HG03354 (cell line): Measurements from ENCODE around the gene TYMP.

Experiments used
- ATAC-seq: cut with Tn5 transposase; IDR thresholded peaks from one replicate; pipeline ENCODE4 v1.9.1; 2021; ENCODE audit warnings: mild to moderate bottlenecking; ENCODE audit not compliant: unreplicated experiment, poor library complexity, severe bottlenecking

The TYMP gene

GRCh38 chr22:50564289-50564688 lies 34.5 kb upstream of the TYMP start:
- no peak for ATAC-seq

GRCh38 chr22:50563413-50564160 lies 33.8 kb upstream of the TYMP start:
- no peak for ATAC-seq

DNA sequence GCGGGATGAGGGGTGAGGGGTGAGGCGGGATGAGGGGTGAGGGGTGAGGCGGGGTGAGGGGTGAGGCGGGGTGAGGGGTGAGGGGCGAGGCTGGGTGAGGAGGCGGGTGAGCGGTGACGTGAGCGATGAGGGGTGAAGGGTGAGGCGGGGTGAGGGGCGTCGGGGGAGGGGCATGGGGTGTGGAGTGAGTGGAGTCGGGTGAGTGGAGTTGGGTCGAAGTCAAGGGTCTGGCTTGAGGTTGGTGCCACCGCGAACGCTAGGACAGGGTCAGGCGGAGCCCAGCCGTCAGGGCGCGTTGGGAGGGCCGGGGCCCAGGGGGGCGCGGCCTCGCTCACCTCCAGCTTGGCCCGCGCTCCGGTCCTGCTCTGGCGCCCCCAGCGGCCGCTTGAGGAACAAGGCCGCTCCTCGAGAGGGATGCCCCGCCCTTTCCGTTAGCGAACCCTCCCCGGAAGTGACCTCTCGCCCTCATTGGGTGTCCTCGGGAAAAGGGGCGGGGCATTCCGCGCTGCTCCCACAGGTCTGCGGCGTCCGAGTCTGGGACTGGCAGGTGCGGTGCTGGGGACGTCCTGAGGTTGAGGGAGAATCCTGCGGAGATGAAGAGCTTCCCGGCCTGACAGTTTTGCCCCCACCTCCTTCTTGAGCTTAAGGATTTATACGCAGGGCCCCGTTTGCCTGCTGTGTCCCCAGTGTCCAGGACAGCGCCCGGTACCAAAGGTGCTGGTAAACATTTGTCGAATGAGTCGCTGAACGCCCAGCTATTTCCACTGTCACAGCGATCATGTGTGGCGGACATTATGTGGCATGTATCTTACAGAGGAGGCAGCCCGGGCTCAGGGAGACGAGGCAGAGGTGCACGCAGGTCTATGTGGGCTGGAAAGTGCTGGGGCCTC lies 33.0 kb upstream of the TYMP start, which contains the start of gene SYCE3:
Gene SYCE3, minus strand, starts transcription at position 397 of the 890 bp plus-strand sequence. CDS start 6,514 bp downstream, outside the sequence.
- ATAC-seq, result peak; percentile 96

DNA sequence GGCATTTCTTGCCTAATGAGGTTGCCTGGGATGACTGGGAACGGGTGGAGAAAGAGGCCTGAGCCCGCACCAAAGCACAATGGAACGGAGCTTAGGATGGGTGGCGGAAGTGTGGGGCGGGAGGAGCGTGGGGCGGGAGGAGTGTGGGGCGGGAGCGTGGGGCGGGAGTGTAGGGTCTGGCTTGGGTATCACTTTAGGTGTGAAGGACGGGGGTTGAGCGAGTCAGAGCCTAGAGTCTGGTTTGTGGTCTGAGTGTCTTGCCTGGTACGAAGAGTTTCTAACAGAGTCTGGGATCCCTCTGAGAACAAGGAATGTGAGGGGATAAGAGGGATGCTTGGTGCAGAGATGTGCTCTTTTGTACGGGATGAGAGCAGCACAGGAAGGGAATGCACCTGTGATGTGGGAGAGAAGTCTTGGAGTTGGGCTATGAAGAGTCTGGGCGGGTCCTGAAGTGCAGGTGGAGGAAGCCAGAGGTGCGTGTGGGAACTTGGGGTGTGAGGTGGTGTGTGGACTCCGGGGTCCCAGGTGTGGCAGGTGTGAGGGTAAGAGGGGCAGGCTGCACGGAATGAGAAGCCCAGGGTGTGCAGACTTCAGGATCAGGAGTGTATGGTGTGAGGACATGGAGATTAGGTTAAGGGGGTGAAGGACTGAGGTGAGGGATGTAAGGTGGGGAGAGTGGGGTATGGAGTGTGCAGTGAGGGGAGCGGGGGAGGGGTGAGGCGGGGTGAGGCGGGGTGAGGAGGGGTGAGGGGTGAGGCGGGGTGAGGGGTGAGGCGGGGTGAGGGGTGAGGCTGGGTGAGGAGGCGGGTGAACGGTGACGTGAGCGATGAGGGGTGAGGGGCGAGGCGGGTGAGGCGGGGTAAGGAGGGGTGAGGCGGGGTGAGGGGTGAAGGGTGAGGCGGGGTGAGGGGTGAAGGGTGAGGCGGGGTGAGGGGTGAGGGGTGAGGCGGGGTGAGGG lies 31.9 kb upstream of the TYMP start:
- no peak for ATAC-seq

GRCh38 chr22:50560034-50560433 lies 30.2 kb upstream of the TYMP start:
- no peak for ATAC-seq

- ATAC-seq, result no peak
Observed at GRCh38 chr22:50556703-50557102, 26.9 kb upstream of the TYMP start.

DNA sequence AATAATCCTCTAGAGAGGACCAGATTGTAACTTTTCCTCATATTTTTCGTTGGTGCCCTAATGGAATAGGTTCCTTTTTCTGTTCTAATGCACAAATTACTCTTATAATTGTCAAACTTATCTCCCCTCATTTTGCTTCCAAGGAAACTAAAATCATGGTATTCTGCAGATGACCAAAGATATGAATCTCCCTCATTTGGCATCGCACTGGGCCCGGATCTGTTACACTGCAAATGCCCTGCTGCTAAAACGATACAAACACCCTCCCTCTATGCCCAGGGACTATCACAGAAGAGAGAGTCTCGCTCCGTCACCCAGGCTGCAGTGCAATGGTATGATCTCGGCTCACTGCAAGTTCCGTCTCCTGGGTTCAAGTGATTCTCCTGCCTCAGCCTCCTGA lies 23.5 kb upstream of the TYMP start:
- no peak for ATAC-seq

GRCh38 chr22:50551160-50551752 lies 21.4 kb upstream of the TYMP start:
- no peak for ATAC-seq

DNA sequence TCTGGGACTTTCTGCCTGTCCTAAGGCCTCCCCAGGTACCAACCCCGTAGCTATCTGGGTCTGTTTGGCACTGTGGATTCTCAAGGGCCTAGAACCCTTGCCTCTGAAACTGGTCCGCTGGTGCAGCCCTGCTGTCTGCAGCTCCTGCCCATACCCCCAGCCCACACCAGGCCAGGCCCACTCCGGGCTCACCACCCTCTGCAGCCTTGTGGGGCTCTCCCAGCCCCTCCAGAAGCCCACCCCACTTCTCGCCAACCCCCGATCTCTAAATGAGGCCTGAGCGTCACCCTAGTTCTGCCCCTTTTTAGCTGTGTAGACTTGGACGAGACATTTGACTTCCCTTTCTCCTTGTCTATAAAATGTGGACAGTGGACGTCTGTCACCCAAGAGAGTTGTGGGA lies 20.6 kb upstream of the TYMP start:
- ATAC-seq, result no peak

DNA sequence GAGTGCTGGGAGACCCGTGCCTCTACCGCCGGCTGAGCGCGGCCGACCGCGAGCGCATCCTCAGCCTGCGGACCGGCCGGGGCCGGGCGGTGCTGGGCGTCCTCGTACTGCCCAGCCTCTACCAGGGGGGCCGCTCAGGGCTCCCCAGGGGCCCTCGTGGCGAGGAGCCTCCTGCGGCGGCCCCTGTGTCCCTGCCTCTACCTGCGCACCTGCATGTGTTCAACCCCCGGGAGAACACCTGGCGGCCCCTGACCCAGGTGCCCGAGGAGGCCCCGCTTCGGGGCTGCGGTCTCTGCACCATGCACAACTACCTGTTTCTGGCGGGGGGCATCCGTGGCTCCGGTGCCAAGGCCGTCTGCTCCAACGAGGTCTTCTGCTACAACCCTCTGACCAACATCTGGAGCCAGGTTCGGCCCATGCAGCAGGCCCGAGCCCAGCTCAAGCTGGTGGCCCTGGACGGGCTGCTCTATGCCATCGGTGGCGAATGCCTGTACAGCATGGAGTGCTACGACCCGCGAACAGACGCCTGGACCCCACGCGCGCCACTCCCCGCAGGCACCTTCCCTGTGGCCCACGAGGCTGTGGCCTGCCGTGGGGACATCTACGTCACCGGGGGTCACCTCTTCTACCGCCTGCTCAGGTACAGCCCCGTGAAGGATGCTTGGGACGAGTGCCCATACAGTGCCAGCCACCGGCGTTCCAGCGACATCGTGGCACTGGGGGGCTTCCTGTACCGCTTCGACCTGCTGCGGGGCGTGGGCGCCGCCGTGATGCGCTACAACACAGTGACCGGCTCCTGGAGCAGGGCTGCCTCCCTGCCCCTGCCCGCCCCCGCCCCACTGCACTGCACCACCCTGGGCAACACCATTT lies 19.3 kb upstream of the TYMP start:
- no peak for ATAC-seq

GRCh38 chr22:50548040-50548920 lies 18.5 kb upstream of the TYMP start:
- ATAC-seq, result no peak

GRCh38 chr22:50547263-50547985 lies 17.6 kb upstream of the TYMP start:
- ATAC-seq, result no peak

- ATAC-seq, result no peak
Observed at GRCh38 chr22:50546326-50547262, 16.8 kb upstream of the TYMP start.

DNA sequence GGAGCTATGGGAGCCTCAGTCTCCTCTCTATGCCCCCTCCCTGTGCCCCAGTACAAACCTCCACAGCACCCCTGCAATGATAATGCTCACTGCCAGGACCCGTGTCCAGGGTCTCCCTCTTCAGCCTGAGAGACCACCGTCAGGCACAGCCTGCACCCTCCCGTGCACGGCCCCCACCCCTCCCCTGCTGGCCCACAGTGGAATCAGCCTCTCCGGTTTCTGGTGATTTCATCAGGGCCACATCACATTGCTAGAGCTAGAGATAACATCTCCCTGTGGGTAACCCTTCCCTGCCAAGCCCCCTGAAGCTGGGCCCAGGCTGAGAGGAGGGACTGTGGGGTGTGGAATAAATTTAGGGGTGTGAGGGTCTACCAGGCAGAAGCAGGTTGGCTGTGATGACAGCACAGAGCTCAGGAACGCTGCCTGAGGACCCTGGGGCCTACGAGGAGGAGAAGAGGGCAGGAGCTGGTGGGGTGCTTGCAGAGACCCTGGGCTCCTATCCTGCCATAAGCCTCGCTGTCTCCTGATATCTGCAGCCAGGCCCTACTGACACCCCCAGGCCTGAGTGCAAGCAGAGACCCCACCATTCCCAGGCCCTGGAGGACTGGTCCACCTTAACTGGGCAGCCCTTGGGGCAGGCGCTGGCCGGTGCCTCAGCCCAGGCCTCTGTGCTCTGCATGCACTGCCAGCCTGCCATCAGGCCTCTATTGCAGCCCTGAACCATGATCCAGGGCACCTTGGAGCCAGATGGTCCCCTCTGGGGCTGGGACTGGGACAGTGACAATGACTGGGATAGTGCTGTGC lies 15.9 kb upstream of the TYMP start, which contains the start of gene KLHDC7B:
Gene KLHDC7B, plus strand, starts transcription at position 378 of the 804 bp plus-strand sequence. Its CDS starts 345 bp downstream, at position 723.
- no peak for ATAC-seq

GRCh38 chr22:50544746-50545253 lies 15.0 kb upstream of the TYMP start:
- ATAC-seq, result no peak
